Naive thymus-derived CD4-positive, alpha-beta T cell (primary cell): ENCODE measurements around the gene DCHS2. TPM values are rescaled to one million over a fixed set of nuclear protein-coding genes. Genes with fewer than 3 reads are reported as not detected.

ENCODE experiments used
- ATAC-seq: fragments of 150-1000 bp; cut with Tn5 transposase; 2 replicates; pipeline ENCODE4 v1.10.0; 2021; ENCODE audit warnings: mild to moderate bottlenecking, moderate library complexity
- CTCF ChIA-PET: fragments of 350-600 bp; sonication (Branson Sonifier 250); formaldehyde crosslinking; loops from one replicate; lab custom pipeline; 2021; ENCODE audit warnings: antibody characterized with exemption; lab: Charles Lee
- POLR2A ChIA-PET: fragments of 350-600 bp; sonication (Branson Sonifier 250); formaldehyde crosslinking; loops from one replicate; lab custom pipeline; 2021; ENCODE audit warnings: antibody characterized with exemption, inconsistent platforms; lab: Charles Lee
- DNase-seq, 9 donors: peaks; one replicate each; pipeline versions ENCODE4 v3.0.0 to v3.0.0-alpha.2; 2020 to 2022; ENCODE audit warnings: mixed read lengths in 1 of 9
- H3K27ac ChIP-seq: one replicate; pipeline ENCODE4 v1.7.0; 2013; ENCODE audit warnings: mild to moderate bottlenecking, low read depth, low read length, moderate library complexity
- H3K27me3 ChIP-seq, 2 donors: one replicate each; pipeline ENCODE4 v1.7.0; 2013; ENCODE audit warnings: low read length in 2 of 2, mild to moderate bottlenecking in 2 of 2, moderate library complexity in 2 of 2; ENCODE audit not compliant: control insufficient read depth in 2 of 2, insufficient read depth in 2 of 2
- H3K36me3 ChIP-seq, 3 experiments: 1 replicate in 2 of 3; 2 replicates in 1 of 3; pipeline ENCODE4 v1.7.0; 2013; ENCODE audit warnings: low read length in 3 of 3, mild to moderate bottlenecking in 3 of 3, moderate library complexity in 1 of 3; ENCODE audit not compliant: insufficient read depth in 3 of 3, control insufficient read depth in 2 of 3
- H3K4me1 ChIP-seq, 2 donors: one replicate each; pipeline ENCODE4 v1.7.0; 2013; ENCODE audit warnings: low read length in 2 of 2, mild to moderate bottlenecking in 2 of 2, moderate library complexity in 1 of 2; ENCODE audit not compliant: control insufficient read depth in 2 of 2, insufficient read depth in 2 of 2
- H3K4me3 ChIP-seq: 2 replicates; pipeline ENCODE4 v1.7.0; 2013; ENCODE audit warnings: mild to moderate bottlenecking, low read length
- H3K9me3 ChIP-seq, 3 experiments: 1 replicate in 2 of 3; 2 replicates in 1 of 3; pipeline ENCODE4 v1.7.0; 2013; ENCODE audit warnings: low read length in 3 of 3; ENCODE audit not compliant: control insufficient read depth in 2 of 3
- H3K27ac Mint-ChIP-seq, 9 donors: one replicate each; pipeline ENCODE4 v1.8.0; 2020 to 2022; ENCODE audit warnings: mixed read lengths in 9 of 9, mild to moderate bottlenecking in 8 of 9, moderate library complexity in 5 of 9, inconsistent platforms in 2 of 9
- H3K27me3 Mint-ChIP-seq, 5 donors: one replicate each; pipeline ENCODE4 v1.8.0; 2021 to 2022; ENCODE audit warnings: mixed read lengths in 5 of 5, mild to moderate bottlenecking in 1 of 5
- H3K36me3 Mint-ChIP-seq, 5 donors: one replicate each; pipeline ENCODE4 v1.8.0; 2020 to 2022; ENCODE audit warnings: mixed read lengths in 5 of 5, mild to moderate bottlenecking in 3 of 5, inconsistent platforms in 1 of 5
- H3K4me1 Mint-ChIP-seq, 7 donors: one replicate each; pipeline ENCODE4 v1.8.0; 2020 to 2022; ENCODE audit warnings: mixed read lengths in 7 of 7, mild to moderate bottlenecking in 3 of 7, inconsistent platforms in 1 of 7
- H3K4me3 Mint-ChIP-seq, 10 donors: one replicate each; pipeline ENCODE4 v1.8.0; 2020 to 2022; ENCODE audit warnings: mild to moderate bottlenecking in 10 of 10, mixed read lengths in 10 of 10, moderate library complexity in 6 of 10, inconsistent platforms in 2 of 10
- H3K9me3 Mint-ChIP-seq, 11 donors: one replicate each; pipeline ENCODE4 v1.8.0; 2020 to 2022; ENCODE audit warnings: mixed read lengths in 11 of 11, mild to moderate bottlenecking in 4 of 11, inconsistent platforms in 1 of 11, moderate library complexity in 1 of 11
- intact Hi-C, 2 donors: fragments of 100-400 bp; cut with micrococcal nuclease; formaldehyde crosslinking; loops; one replicate each; pipeline ENCODE4 v1.15.1; 2023
- polyA plus RNA-seq, 2 donors: library from polyadenylated mRNA; unstranded; fragments of 300-500 nt; fragmentation: Illumina TruSeq; gene quantifications; one replicate each; pipeline ENCODE4 v1.2.3, GENCODE V29; 2021
- total RNA-seq, 6 experiments: library from RNA in 5 of 6; stranded (reverse) in 5 of 6; gene quantifications; 1 replicate in 5 of 6; 2 replicates in 1 of 6; pipeline ENCODE4 v1.2.3 and lab custom pipeline; 2021 to 2026

Gene DCHS2
- total and polyA plus RNA-seq, 7 experiments from 2014 or later, result 0.05 to 0.08 TPM; not detected in 5

DNA sequence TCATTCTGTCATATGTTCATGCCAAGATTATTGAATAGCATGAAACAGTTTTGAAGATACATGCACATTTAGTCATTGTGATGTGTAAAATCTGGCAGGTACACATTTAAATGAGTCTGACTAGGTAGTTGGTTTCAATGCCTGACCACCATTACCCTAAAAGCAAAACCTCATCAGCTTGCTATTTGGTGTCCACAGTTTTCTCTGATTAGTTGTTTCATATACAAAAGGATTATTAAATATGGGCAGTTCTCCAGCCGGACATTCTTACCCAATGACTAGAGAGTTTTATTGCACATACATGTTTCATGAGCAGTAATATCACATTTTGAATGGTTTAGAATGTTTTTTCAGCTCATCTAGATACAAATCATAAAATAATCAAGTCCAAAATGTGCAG lies 23.7 kb downstream of the DCHS2 start:
- no peak overlapping the region for H3K4me3 Mint-ChIP-seq
- no peaks in the 10 kb centered on the region for H3K4me1 Mint-ChIP-seq
- no peak overlapping the region for H3K27ac ChIP-seq
- no peaks in the 10 kb centered on the region for H3K36me3 ChIP-seq
- no peaks in the 10 kb centered on the region for H3K9me3 Mint-ChIP-seq
- ATAC-seq (no peak), DNase-seq (no peak)
- POLR2A ChIA-PET, result no interaction called here
- no peaks in the 10 kb centered on the region for H3K4me1 ChIP-seq
- H3K36me3 Mint-ChIP-seq, result no peaks in the 10 kb centered on the region
- peaks cover 0 to 3% of the 10 kb centered on the region in 2 donors for H3K27me3 ChIP-seq
- intact Hi-C loops, result no loop called here
- H3K4me3 ChIP-seq, result no peak overlapping the region
- H3K27ac Mint-ChIP-seq, result no peak overlapping the region
- H3K27me3 Mint-ChIP-seq, result peaks cover 7 to 22% (median 16%) of the 10 kb centered on the region in 5 donors
- CTCF ChIA-PET, result no interaction called here
- H3K9me3 ChIP-seq, result no peaks in the 10 kb centered on the region

DNA sequence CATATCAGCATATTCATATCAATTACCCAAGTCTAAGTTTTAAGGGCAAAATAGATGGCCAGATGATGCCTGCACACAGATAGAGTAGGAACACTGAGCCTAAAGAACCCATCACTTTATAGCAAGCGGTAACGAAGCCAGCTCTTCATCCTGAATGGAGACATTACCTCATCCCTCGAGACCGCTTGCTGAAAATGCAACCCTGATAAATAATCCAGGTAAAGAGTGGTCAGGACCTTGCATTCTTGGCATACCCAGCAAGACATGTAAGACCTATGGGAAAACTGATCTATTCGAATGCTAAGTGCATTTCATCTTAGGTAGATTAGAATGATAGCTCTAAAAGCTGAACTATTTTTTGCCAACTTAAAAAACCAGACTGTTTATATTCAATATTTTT lies 25.3 kb downstream of the DCHS2 start:
- H3K9me3 Mint-ChIP-seq, result no peaks in the 10 kb centered on the region
- H3K27me3 Mint-ChIP-seq, result peaks cover 7 to 24% (median 18%) of the 10 kb centered on the region in 5 donors
- Histone ChIP-seq H3K27ac (no peak overlapping the region), H3K9me3 (no peaks in the 10 kb centered on the region), H3K4me3 (no peak overlapping the region), H3K36me3 (no peaks in the 10 kb centered on the region), H3K27me3 (peaks cover 0 to 3% of the 10 kb centered on the region in 2 donors), H3K4me1 (no peaks in the 10 kb centered on the region)
- ChIA-PET POLR2A (no interaction called here), CTCF (no interaction called here)
- no peaks in the 10 kb centered on the region for H3K4me1 Mint-ChIP-seq
- no peak overlapping the region for H3K27ac Mint-ChIP-seq
- ATAC-seq (no peak), DNase-seq (no peak)
- intact Hi-C loops, result no loop called here
- H3K4me3 Mint-ChIP-seq, result no peak overlapping the region
- H3K36me3 Mint-ChIP-seq, result no peaks in the 10 kb centered on the region

- H3K27ac Mint-ChIP-seq, result no peak overlapping the region
- no peaks in the 10 kb centered on the region for H3K4me1 Mint-ChIP-seq
- ChIA-PET POLR2A (no interaction called here), CTCF (no interaction called here)
- Histone ChIP-seq H3K27ac (no peak overlapping the region), H3K27me3 (peaks cover 0 to 3% of the 10 kb centered on the region in 2 donors), H3K4me1 (no peaks in the 10 kb centered on the region), H3K4me3 (no peak overlapping the region), H3K36me3 (no peaks in the 10 kb centered on the region), H3K9me3 (no peaks in the 10 kb centered on the region)
- ATAC-seq (no peak), DNase-seq (no peak)
- H3K36me3 Mint-ChIP-seq, result no peaks in the 10 kb centered on the region
- peaks cover 7 to 24% (median 18%) of the 10 kb centered on the region in 5 donors for H3K27me3 Mint-ChIP-seq
- H3K4me3 Mint-ChIP-seq, result no peak overlapping the region
- H3K9me3 Mint-ChIP-seq, result no peaks in the 10 kb centered on the region
- intact Hi-C loops, result no loop called here
Observed at GRCh38 chr4:154465085-154465484, 26.5 kb downstream of the DCHS2 start.

GRCh38 chr4:154464654-154465053 lies 26.9 kb downstream of the DCHS2 start:
- Histone ChIP-seq H3K36me3 (no peaks in the 10 kb centered on the region), H3K27ac (no peak overlapping the region), H3K4me1 (no peaks in the 10 kb centered on the region), H3K4me3 (no peak overlapping the region), H3K9me3 (no peaks in the 10 kb centered on the region), H3K27me3 (no peaks in the 10 kb centered on the region)
- intact Hi-C loops, result no loop called here
- Mint-ChIP-seq H3K4me3 (no peak overlapping the region), H3K36me3 (no peaks in the 10 kb centered on the region), H3K9me3 (no peaks in the 10 kb centered on the region), H3K27me3 (peaks cover 6 to 20% (median 15%) of the 10 kb centered on the region in 5 donors), H3K27ac (no peak overlapping the region), H3K4me1 (peaks cover 0 to under 1% (median 0%) of the 10 kb centered on the region in 7 donors)
- ATAC-seq (no peak), DNase-seq (no peak)
- ChIA-PET CTCF (no interaction called here), POLR2A (no interaction called here)

DNA sequence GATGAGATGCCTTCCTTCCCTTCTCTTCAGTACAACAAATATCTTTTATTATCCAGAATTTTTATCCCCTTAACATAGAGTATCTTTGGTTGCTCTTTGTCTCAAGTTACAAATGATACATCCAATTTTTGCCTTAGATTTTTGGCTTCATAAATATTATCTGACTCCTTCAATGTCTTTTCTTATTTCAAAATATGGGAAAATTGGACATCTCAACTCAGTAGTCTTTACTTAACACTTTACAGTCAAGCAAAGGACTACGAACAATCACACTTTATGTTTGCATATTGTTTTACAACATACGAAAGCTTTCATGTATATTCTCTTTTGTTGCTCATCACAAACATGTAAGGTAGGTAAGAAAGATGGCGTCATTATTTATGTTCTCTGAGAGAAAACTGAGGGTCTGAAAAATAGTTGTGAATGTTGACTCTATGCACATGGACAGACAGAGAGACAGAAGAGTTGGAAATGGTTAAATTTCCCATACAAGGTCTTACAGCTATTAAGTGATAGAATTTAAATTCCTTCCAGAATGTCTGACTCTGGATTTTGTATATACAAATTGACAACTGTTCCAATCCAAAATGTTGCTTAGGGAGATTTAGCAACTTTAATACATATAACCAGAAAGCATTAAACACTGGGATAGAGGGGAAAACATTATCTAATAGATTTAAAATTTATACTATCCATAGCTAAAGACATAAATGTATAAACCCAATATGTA lies 29.4 kb downstream of the DCHS2 start:
- H3K9me3 Mint-ChIP-seq, result no peaks in the 10 kb centered on the region
- H3K27ac ChIP-seq, result no peak overlapping the region
- no peaks in the 10 kb centered on the region for H3K36me3 Mint-ChIP-seq
- peaks cover 13 to 22% (median 18%) of the 10 kb centered on the region in 5 donors for H3K27me3 Mint-ChIP-seq
- no peaks in the 10 kb centered on the region for H3K4me1 ChIP-seq
- no peaks in the 10 kb centered on the region for H3K9me3 ChIP-seq
- intact Hi-C loops, result no loop called here
- DNase-seq (no peak), ATAC-seq (no peak)
- no peaks in the 10 kb centered on the region for H3K36me3 ChIP-seq
- no peak overlapping the region for H3K4me3 Mint-ChIP-seq
- H3K27me3 ChIP-seq, result peaks cover 0 to 2% of the 10 kb centered on the region in 2 donors
- H3K4me1 Mint-ChIP-seq, result peaks cover 0 to 1% (median 0%) of the 10 kb centered on the region in 7 donors
- ChIA-PET POLR2A (no interaction called here), CTCF (no interaction called here)
- no peak overlapping the region for H3K27ac Mint-ChIP-seq
- no peak overlapping the region for H3K4me3 ChIP-seq

GRCh38 chr4:154457471-154457870 lies 34.1 kb downstream of the DCHS2 start:
- Mint-ChIP-seq H3K36me3 (no peaks in the 10 kb centered on the region), H3K9me3 (peaks cover 0 to 5% (median 0%) of the 10 kb centered on the region in 11 donors), H3K27ac (no peak overlapping the region), H3K27me3 (peaks cover 14 to 28% (median 25%) of the 10 kb centered on the region in 5 donors), H3K4me3 (no peak overlapping the region), H3K4me1 (peaks cover 0 to 1% (median 0%) of the 10 kb centered on the region in 7 donors)
- no peaks in the 10 kb centered on the region for H3K36me3 ChIP-seq
- POLR2A ChIA-PET, result no interaction called here
- peaks cover 0 to 4% (median 0%) of the 10 kb centered on the region in 3 experiments for H3K9me3 ChIP-seq
- CTCF ChIA-PET, result no interaction called here
- H3K4me3 ChIP-seq, result no peak overlapping the region
- no peak for ATAC-seq
- DNase-seq, result no peak
- peaks cover 0 to 2% of the 10 kb centered on the region in 2 donors for H3K27me3 ChIP-seq
- no peak overlapping the region for H3K27ac ChIP-seq
- intact Hi-C loops, result no loop called here
- no peaks in the 10 kb centered on the region for H3K4me1 ChIP-seq

- Mint-ChIP-seq H3K36me3 (no peaks in the 10 kb centered on the region), H3K4me3 (no peak overlapping the region)
Observed at GRCh38 chr4:154456889-154457288, 34.7 kb downstream of the DCHS2 start.

More at GRCh38 chr4:154456889-154457288, 34.7 kb downstream of the DCHS2 start:
- H3K9me3 Mint-ChIP-seq, result peaks cover 0 to 5% (median 0%) of the 10 kb centered on the region in 11 donors
- ATAC-seq (no peak), DNase-seq (no peak)
- H3K4me1 ChIP-seq, result no peaks in the 10 kb centered on the region
- CTCF ChIA-PET, result no interaction called here
- peaks cover 11 to 28% (median 22%) of the 10 kb centered on the region in 5 donors for H3K27me3 Mint-ChIP-seq
- no peak overlapping the region for H3K27ac Mint-ChIP-seq
- no peaks in the 10 kb centered on the region for H3K36me3 ChIP-seq
- H3K27me3 ChIP-seq, result peaks cover 0 to 2% of the 10 kb centered on the region in 2 donors
- intact Hi-C loops, result no loop called here
- no peak overlapping the region for H3K4me3 ChIP-seq
- POLR2A ChIA-PET, result no interaction called here
- peaks cover 0 to 4% (median 0%) of the 10 kb centered on the region in 3 experiments for H3K9me3 ChIP-seq
- H3K27ac ChIP-seq, result no peak overlapping the region
- peaks cover 0 to 1% (median 0%) of the 10 kb centered on the region in 7 donors for H3K4me1 Mint-ChIP-seq
